Lower leg skin (tissue), 3 donors: ENCODE results near the gene RBM22.

ENCODE experiments used
- CTCF ChIP-seq, 3 donors: fragments of 450-650 bp; IDR thresholded peaks; one replicate each; pipeline ENCODE4 v1.5.1; 2016; ENCODE audit warnings: antibody characterized with exemption in 3 of 3, mild to moderate bottlenecking in 3 of 3, moderate library complexity in 2 of 3
- POLR2A ChIP-seq, 2 donors: fragments of 450-650 bp; IDR thresholded peaks; one replicate each; pipeline ENCODE4 v1.6.1; 2016 to 2017; ENCODE audit warnings: antibody characterized with exemption in 2 of 2, mild to moderate bottlenecking in 1 of 2, moderate library complexity in 1 of 2

- TF ChIP-seq CTCF (IDR thresholded peaks at IDR 0.05): no peak
- TF ChIP-seq POLR2A (IDR thresholded peaks at IDR 0.05): no peak
Observed at GRCh38 chr5:150723845-150724244, 23.0 kb upstream of the RBM22 start.
